Testis (tissue), 5 donors: ENCODE measurements around the gene SLFN13. TPM values are rescaled to one million over a fixed set of nuclear protein-coding genes. Genes with fewer than 3 reads are reported as not detected.
A peak's percentile ranks its signal among the peaks of the same experiment; 100 is the strongest.

Experiments
- DNase-seq: peaks from one replicate; pipeline ENCODE4 v3.0.0-alpha.2; 2019
- H3K27ac ChIP-seq, 2 donors: fragments of 200-600 bp; sonication (generic); one replicate each; pipeline ENCODE4 v1.5.1; 2019
- H3K27me3 ChIP-seq: fragments of 200-600 bp; sonication (generic); one replicate; pipeline ENCODE4 v1.5.1; 2019
- H3K36me3 ChIP-seq: fragments of 200-600 bp; sonication (generic); one replicate; pipeline ENCODE4 v1.5.1; 2017; ENCODE audit warnings: low read depth; ENCODE audit errors: missing control alignments
- H3K4me1 ChIP-seq: fragments of 200-600 bp; sonication (generic); one replicate; pipeline ENCODE4 v1.5.1; 2019
- H3K4me3 ChIP-seq, 2 donors: fragments of 200-600 bp; sonication (generic); one replicate each; pipeline ENCODE4 v1.5.1; 2017 to 2019
- H3K9me3 ChIP-seq: fragments of 200-600 bp; sonication (generic); one replicate; pipeline ENCODE4 v1.5.1; 2017
- CTCF ChIP-seq, 3 experiments: fragments of 450-650 bp in 2 of 3; fragments of 200-600 bp in 1 of 3; sonication (generic) in 1 of 3; IDR thresholded peaks; one replicate each; pipeline ENCODE4 v1.5.1; 2016 to 2019; ENCODE audit warnings: antibody characterized with exemption in 3 of 3, mild to moderate bottlenecking in 2 of 3, moderate library complexity in 1 of 3
- POLR2A ChIP-seq: fragments of 450-650 bp; IDR thresholded peaks from one replicate; pipeline ENCODE4 v1.6.1; 2017; ENCODE audit warnings: antibody characterized with exemption, mild to moderate bottlenecking, moderate library complexity
- WGBS, 2 donors: methylation state at CpG; one replicate each; pipeline ENCODE4 v1.1.5; 2018; 5-methylcytosine and 5-hydroxymethylcytosine counted together
- intact Hi-C: fragments of 100-400 bp; cut with DNase I; formaldehyde crosslinking; loops from one replicate; pipeline ENCODE4 v1.15.1; 2023; ENCODE audit warnings: low total_unique reads
- long read RNA-seq, 2 donors: transcript quantifications; one replicate each; lab custom pipeline, GENCODE V29; 2026
- polyA plus RNA-seq: library from polyadenylated mRNA; stranded (reverse); fragments of 350-450 nt; fragmentation: Illumina TruSeq; extraction: RNeasy Lipid Tissue Mini Kit (QIAGEN cat#74804); gene quantifications from one replicate; pipeline ENCODE4 v1.2.3, GENCODE V29; 2014; ENCODE audit warnings: low read depth, low replicate concordance; ENCODE audit not compliant: insufficient read depth
- total RNA-seq, 2 donors: library from RNA; depleted of rRNA; stranded (reverse); fragments of >200 nt; gene quantifications; one replicate each; pipeline ENCODE4 v1.2.3, GENCODE V29; 2016

The SLFN13 gene
- 1 to 10 TPM; 2.2 to 2.6 TPM for total RNA-seq
- 2.5 TPM for polyA plus RNA-seq
- long read RNA-seq, donor 1, full-length matches to known transcripts: 1 of 1 reads
- long read RNA-seq, donor 1, partial matches to known transcripts: 0 of 1 reads
- long read RNA-seq, donor 1, other reads (novel, unspliced or antisense): 0 of 1 reads
- long read RNA-seq, donor 2: 0 reads

- intact Hi-C loops: no loop called here
- Histone ChIP-seq H3K36me3 (no peaks in the 10 kb centered on the region), H3K9me3 (no peaks in the 10 kb centered on the region), H3K27ac (no peak within 1 kb of the TSS), H3K4me1 (no peaks in the 10 kb centered on the region), H3K27me3 (no peaks in the 10 kb centered on the region), H3K4me3 (peak within 1 kb of the TSS; percentile 49)
- peak; percentile 56 for DNase-seq
- 0 to 1% methylated on average over 19 to 41 of the region's 44 CpGs for WGBS, 2 donors
- TF ChIP-seq CTCF (IDR thresholded peaks at IDR 0.05): no peak
- no peak for TF ChIP-seq POLR2A
These were observed at the start of gene SLFN13 for GRCh38 chr17:35448214-35448898. TSS of gene SLFN13 (minus strand) at chr17:35448766. CDS start at chr17:35445680, 3,086 bp downstream.

GRCh38 chr17:35496451-35497290 lies 48.1 kb upstream of the SLFN13 start:
- intact Hi-C loops: no loop called here
- Histone ChIP-seq H3K27ac (no peak overlapping the region), H3K27me3 (no peaks in the 10 kb centered on the region), H3K36me3 (no peaks in the 10 kb centered on the region), H3K9me3 (no peaks in the 10 kb centered on the region), H3K4me3 (no peak overlapping the region), H3K4me1 (no peaks in the 10 kb centered on the region)
- TF ChIP-seq POLR2A: no peak
- DNase-seq: no peak
- 8 to 13% methylated on average over 26 to 30 of the region's 30 CpGs for WGBS, 2 donors

GRCh38 chr17:35493040-35493439 lies 44.5 kb upstream of the SLFN13 start:
- Histone ChIP-seq H3K4me1 (no peaks in the 10 kb centered on the region), H3K4me3 (no peak overlapping the region), H3K27me3 (no peaks in the 10 kb centered on the region), H3K36me3 (no peaks in the 10 kb centered on the region), H3K27ac (no peak overlapping the region), H3K9me3 (no peaks in the 10 kb centered on the region)
- DNase-seq: no peak
- 22 to 36% methylated on average over 2 of the region's 2 CpGs for WGBS, 2 donors
- TF ChIP-seq CTCF (IDR thresholded peaks at IDR 0.05) (no peak), POLR2A (no peak)
- intact Hi-C loops: no loop called here

- H3K36me3 ChIP-seq: no peaks in the 10 kb centered on the region
- intact Hi-C loops: no loop called here
- H3K27ac ChIP-seq: no peak overlapping the region
- no peak for DNase-seq
- H3K4me3 ChIP-seq: no peak overlapping the region
- H3K27me3 ChIP-seq: no peaks in the 10 kb centered on the region
- TF ChIP-seq CTCF (IDR thresholded peaks at IDR 0.05) (no peak), POLR2A (no peak)
- no peaks in the 10 kb centered on the region for H3K9me3 ChIP-seq
- WGBS, 2 donors: 24 to 50% methylated on average over 3 of the region's 3 CpGs
- no peaks in the 10 kb centered on the region for H3K4me1 ChIP-seq
These were observed 42.9 kb upstream of the SLFN13 start for GRCh38 chr17:35491417-35491816.

GRCh38 chr17:35489944-35490343 lies 41.4 kb upstream of the SLFN13 start:
- H3K4me3 ChIP-seq: no peak overlapping the region
- TF ChIP-seq CTCF (IDR thresholded peaks at IDR 0.05) (no peak), POLR2A (no peak)
- no peaks in the 10 kb centered on the region for H3K4me1 ChIP-seq
- DNase-seq: no peak
- 7 to 8% methylated on average over 18 of the region's 18 CpGs for WGBS, 2 donors
- intact Hi-C loops: no loop called here
- H3K27ac ChIP-seq: no peak overlapping the region
- no peaks in the 10 kb centered on the region for H3K27me3 ChIP-seq
- H3K9me3 ChIP-seq: no peaks in the 10 kb centered on the region
- no peaks in the 10 kb centered on the region for H3K36me3 ChIP-seq
